Fibroblast of villous mesenchyme (primary cell): Measurements from ENCODE around the gene PIEZO2. TPM values are rescaled to one million over a fixed set of nuclear protein-coding genes. Genes with fewer than 3 reads are reported as not detected.
"Not testable (repeated sequence)": the region's sequence is repeated elsewhere in the genome, so short reads cannot be mapped to it uniquely, and the experiment has no call there.

Experiments used
- DNase-seq: peaks from one replicate; pipeline ENCODE4 v3.0.0-alpha.2; 2010; ENCODE audit warnings: low read depth
- H3K4me3 ChIP-seq: 2 replicates; pipeline ENCODE4 v1.5.1; 2011; ENCODE audit warnings: low read depth, mild to moderate bottlenecking, low read length
- total RNA-seq: library from RNA; depleted of rRNA; stranded (reverse); fragments of >200 nt; gene quantifications from 2 replicates; pipeline ENCODE4 v1.2.3, GENCODE V29; 2012
- TF ChIP-seq, protein P1 (sequence below): IDR thresholded peaks from 2 replicates; pipeline ENCODE4 v1.5.1; 2012; ENCODE audit warnings: low read depth, mild to moderate bottlenecking, low read length; ENCODE audit not compliant: insufficient read depth

Gene PIEZO2
- total RNA-seq, 1 donor, result 1.7 TPM

DNA sequence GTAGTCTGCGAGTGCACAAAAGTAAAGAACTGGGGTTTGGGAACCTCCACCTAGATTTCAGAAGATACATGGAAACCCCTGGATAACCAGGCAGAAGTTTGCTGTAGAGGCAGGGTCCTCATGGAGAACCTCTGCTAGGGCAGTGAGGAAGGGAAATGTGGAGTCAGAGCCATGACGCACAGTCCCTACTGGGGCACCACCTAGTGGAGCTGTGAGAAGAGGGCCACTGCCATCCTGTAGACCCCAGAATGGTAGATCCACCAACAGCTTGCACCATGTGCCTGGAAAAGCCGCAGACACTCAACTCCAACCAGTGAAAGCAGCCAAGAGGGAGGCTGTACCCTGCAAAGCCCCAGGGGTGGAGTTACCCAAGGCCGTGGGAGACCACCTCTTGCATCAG, 206.4 kb downstream of the PIEZO2 start:
- H3K4me3 ChIP-seq, result no peak overlapping the region
- DNase-seq, result no peak

DNA sequence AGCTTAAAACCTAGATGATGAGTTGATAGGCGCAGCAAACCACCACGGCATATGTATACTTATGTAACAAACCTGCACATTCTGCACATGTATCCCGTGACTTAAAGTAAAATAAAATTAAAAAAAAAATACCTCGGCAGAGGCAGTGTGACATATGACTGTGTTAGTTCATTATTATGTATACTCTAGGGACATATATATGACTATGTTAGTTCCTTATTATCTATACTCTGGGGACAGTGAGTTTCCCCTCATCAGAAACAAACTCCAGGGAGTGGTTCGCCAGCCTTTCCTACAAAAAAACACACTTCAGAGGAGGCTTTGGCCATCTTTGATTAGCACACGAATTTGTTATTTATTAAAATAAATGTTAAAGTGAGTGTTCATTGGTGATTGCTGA, 209.5 kb downstream of the PIEZO2 start:
- no peak overlapping the region for H3K4me3 ChIP-seq
- DNase-seq, result no peak
- TF ChIP-seq, protein P1, sequence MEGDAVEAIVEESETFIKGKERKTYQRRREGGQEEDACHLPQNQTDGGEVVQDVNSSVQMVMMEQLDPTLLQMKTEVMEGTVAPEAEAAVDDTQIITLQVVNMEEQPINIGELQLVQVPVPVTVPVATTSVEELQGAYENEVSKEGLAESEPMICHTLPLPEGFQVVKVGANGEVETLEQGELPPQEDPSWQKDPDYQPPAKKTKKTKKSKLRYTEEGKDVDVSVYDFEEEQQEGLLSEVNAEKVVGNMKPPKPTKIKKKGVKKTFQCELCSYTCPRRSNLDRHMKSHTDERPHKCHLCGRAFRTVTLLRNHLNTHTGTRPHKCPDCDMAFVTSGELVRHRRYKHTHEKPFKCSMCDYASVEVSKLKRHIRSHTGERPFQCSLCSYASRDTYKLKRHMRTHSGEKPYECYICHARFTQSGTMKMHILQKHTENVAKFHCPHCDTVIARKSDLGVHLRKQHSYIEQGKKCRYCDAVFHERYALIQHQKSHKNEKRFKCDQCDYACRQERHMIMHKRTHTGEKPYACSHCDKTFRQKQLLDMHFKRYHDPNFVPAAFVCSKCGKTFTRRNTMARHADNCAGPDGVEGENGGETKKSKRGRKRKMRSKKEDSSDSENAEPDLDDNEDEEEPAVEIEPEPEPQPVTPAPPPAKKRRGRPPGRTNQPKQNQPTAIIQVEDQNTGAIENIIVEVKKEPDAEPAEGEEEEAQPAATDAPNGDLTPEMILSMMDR, result no peak

More for the DNA sequence above, 206.4 kb downstream of the PIEZO2 start:
- TF ChIP-seq, protein P1, result no peak

DNA sequence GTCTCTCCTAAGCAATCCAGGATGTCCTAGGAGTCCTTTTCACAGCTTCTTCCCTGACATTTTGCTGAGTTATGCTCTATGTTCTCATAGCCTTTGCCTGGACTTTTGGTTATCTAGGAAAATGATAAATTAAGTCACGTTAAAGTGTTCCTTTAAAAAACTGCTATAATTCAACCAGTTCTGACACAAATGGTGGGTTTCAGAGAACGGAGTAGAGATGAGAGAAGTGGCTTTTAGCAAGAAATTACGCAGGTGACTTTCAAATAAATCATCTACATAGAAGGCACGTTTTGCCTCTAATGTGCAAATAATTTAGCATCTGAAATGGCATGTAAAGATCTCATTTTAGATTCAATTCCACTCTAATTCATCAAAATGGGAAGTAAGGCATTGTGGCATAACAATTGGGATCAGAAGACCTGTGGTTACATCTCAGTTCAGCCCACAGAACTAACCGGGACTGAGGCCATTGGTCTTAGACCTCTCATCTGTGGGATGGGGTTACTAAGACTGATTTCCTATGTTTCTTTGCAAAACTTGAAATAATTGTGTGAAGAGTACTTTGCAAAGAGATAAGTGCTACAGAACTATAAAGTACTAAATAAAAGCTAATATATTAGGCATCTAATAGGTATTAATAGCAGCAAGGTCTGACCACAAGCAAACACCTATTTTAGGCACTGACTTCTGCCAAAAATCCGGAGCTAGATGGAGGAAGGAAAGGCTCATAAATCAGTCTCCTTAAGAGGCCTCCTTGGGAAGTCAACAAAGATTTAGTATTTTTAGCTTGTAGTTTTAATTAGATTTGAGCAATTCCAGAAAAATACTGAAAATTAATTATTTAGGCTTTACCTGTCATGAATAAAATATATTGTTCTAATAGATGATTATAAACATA, 211.4 kb downstream of the PIEZO2 start:
- TF ChIP-seq, protein P1, result no peak
- no peak for DNase-seq
- no peak overlapping the region for H3K4me3 ChIP-seq

DNA sequence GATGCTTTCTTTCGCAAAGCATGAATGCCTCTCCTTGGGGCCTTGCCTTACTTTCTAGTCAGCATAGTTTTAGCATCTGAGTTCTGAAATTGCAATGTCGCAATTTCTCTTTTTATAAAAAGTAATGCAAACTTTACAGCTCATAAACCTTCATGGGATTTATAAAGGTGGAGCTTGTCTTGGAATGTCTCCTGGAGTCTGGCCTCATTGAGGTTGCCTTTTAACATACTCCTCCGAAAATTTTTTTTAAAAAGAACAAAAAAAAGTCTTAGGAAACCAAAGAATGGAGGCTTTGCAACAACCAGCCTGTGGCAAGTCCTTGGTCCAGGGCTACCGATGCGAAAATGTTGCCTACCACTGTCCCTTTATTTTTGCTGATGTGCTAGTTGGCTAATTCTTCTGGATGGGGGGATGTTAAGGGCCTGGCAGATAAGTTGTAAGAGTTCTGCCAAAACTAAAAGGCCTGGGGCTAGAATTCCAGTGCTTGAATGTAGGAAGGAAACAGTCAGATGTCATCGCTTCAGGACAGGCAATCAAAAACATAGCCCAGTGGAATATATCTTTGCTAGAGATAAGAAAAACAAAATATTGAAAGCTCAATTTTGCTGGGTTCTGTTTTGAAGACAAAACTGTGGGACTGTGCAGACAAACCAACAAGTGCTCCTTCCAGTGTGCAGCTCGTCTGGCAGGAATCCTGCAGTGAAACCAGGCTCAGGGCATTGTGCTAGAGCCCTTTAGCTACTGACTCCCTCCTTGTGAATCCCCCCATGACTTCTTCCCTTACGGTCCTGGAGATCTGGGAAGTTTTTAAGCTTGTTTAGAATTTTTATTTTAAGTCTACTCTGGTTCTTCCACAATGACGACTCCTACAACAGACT, 213.0 kb downstream of the PIEZO2 start:
- TF ChIP-seq, protein P1, result no peak
- H3K4me3 ChIP-seq, result no peak overlapping the region
- peak; percentile 28 for DNase-seq

DNA sequence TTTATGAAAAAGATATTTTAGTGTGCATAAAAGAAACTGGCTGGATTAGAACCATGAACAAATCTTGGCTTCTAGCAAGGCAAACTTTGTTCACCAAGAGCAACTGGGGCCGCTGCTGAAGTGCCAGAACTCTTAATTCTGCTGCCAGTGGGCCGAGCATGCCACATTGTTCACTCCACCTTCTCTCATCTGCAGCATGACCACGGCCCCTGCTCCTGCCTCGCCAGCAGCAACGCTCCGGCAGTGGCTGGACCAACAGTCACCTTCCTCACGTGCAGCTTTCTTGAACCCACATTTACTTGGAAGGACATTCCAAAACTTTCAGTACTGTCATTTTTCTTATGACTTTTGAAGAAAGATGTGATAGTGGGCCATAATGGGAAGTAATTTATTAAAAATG, 213.8 kb downstream of the PIEZO2 start:
- TF ChIP-seq, protein P1, result no peak
- no peak overlapping the region for H3K4me3 ChIP-seq
- no peak for DNase-seq

DNA sequence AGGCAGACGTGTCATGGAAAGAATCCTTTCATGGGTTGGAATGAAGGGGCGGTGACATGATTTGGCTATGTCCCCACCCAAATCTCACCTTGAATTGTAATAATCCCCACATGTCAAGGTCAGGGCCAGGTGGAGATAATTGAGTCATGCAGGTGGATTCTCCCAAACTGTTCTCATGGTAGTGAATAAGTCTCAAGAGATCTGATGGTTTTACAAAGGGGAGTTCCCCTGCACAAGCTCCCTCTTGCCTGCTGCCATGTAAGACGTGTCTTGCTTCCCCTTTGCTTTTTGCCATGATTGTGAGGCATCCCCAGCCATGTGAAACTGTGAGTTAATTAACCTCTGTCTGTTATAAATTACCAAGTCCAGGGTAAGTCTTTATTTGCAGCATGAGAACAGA, 215.7 kb downstream of the PIEZO2 start:
- not testable (repeated sequence) for H3K4me3 ChIP-seq, DNase-seq

DNA sequence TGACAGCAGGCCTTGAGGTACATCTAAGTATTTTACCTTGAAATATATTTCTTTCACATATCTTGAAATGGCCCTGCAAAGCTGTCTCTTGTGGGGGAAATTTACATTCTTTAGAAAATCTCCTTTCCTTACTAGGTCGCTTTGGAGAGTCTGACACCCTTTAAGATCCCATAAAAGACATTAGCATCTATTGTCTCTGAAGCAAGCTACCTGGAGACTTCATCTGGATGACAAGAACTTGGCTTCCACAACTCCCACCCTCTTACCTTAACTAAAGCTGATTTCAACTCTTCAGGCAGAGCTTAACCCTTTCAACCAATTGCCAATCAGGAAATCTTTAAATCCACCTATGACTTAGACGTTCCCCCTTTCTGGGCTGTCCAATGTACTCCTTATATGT, 219.3 kb downstream of the PIEZO2 start:
- TF ChIP-seq, protein P1, result no peak

More for the DNA sequence above, 219.3 kb downstream of the PIEZO2 start:
- no peak overlapping the region for H3K4me3 ChIP-seq
- no peak for DNase-seq
